HL-60 (cell line): ENCODE measurements around the gene KHDRBS1.

ENCODE experiments used
- GABPA ChIP-seq: IDR thresholded peaks from 2 replicates; pipeline ENCODE4 v1.6.1; 2012; ENCODE audit warnings: low read depth
- POLR2AphosphoS5 ChIP-seq: IDR thresholded peaks from 2 replicates; pipeline ENCODE4 v1.6.1; 2012; ENCODE audit warnings: low read depth
- TF ChIP-seq, protein P1 (sequence below): IDR thresholded peaks from one replicate; pipeline ENCODE4 v1.5.1; 2011; ENCODE audit warnings: low read length, control low read depth, inconsistent platforms; ENCODE audit not compliant: insufficient read depth
- TF ChIP-seq, protein P2 (sequence below): IDR thresholded peaks from 2 replicates; pipeline ENCODE4 v1.6.1; 2012; ENCODE audit warnings: low read depth; ENCODE audit not compliant: insufficient replicate concordance

DNA sequence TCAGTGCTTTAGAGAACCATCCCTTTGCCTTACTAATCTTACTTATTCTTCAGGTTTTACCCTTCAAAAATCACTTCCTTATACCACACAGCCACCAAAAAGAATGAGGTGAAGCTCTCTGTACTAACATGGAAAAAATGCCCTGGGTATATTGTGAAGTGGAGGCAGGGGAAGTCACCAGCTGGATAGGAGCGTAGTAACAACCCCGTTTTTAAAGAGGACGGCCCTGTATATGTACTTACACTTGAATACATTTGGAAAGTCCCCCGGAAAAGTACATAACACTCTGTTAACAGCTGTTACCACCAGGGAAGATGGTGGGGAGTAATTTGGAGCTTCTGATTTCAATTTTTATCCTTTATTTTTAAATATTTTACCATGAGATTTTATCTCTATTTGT is 28.2 kb upstream of the KHDRBS1 start:
- TF ChIP-seq, protein P1, sequence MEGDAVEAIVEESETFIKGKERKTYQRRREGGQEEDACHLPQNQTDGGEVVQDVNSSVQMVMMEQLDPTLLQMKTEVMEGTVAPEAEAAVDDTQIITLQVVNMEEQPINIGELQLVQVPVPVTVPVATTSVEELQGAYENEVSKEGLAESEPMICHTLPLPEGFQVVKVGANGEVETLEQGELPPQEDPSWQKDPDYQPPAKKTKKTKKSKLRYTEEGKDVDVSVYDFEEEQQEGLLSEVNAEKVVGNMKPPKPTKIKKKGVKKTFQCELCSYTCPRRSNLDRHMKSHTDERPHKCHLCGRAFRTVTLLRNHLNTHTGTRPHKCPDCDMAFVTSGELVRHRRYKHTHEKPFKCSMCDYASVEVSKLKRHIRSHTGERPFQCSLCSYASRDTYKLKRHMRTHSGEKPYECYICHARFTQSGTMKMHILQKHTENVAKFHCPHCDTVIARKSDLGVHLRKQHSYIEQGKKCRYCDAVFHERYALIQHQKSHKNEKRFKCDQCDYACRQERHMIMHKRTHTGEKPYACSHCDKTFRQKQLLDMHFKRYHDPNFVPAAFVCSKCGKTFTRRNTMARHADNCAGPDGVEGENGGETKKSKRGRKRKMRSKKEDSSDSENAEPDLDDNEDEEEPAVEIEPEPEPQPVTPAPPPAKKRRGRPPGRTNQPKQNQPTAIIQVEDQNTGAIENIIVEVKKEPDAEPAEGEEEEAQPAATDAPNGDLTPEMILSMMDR = no peak
- TF ChIP-seq, protein P2, sequence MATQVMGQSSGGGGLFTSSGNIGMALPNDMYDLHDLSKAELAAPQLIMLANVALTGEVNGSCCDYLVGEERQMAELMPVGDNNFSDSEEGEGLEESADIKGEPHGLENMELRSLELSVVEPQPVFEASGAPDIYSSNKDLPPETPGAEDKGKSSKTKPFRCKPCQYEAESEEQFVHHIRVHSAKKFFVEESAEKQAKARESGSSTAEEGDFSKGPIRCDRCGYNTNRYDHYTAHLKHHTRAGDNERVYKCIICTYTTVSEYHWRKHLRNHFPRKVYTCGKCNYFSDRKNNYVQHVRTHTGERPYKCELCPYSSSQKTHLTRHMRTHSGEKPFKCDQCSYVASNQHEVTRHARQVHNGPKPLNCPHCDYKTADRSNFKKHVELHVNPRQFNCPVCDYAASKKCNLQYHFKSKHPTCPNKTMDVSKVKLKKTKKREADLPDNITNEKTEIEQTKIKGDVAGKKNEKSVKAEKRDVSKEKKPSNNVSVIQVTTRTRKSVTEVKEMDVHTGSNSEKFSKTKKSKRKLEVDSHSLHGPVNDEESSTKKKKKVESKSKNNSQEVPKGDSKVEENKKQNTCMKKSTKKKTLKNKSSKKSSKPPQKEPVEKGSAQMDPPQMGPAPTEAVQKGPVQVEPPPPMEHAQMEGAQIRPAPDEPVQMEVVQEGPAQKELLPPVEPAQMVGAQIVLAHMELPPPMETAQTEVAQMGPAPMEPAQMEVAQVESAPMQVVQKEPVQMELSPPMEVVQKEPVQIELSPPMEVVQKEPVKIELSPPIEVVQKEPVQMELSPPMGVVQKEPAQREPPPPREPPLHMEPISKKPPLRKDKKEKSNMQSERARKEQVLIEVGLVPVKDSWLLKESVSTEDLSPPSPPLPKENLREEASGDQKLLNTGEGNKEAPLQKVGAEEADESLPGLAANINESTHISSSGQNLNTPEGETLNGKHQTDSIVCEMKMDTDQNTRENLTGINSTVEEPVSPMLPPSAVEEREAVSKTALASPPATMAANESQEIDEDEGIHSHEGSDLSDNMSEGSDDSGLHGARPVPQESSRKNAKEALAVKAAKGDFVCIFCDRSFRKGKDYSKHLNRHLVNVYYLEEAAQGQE = no peak
- no peak for TF ChIP-seq POLR2AphosphoS5
- no peak for TF ChIP-seq GABPA
